Kidney epithelial cell (primary cell): Measurements from ENCODE around the gene KRT82. TPM values are rescaled to one million over a fixed set of nuclear protein-coding genes. Genes with fewer than 3 reads are reported as not detected.
"Not testable (repeated sequence)": the region's sequence is repeated elsewhere in the genome, so short reads cannot be mapped to it uniquely, and the experiment has no call there.

ENCODE experiments used
- DNase-seq: peaks from one replicate; pipeline ENCODE4 v3.0.0-alpha.2; 2010; ENCODE audit warnings: low read depth
- H3K27me3 ChIP-seq: 2 replicates; pipeline ENCODE4 v1.6.0; 2011; ENCODE audit warnings: low read length; ENCODE audit not compliant: control insufficient read depth, insufficient read depth
- H3K36me3 ChIP-seq: 2 replicates; pipeline ENCODE4 v1.5.1; 2011; ENCODE audit warnings: low read length; ENCODE audit not compliant: control insufficient read depth, insufficient read depth
- H3K4me3 ChIP-seq: 2 replicates; pipeline ENCODE4 v1.5.1; 2011; ENCODE audit warnings: low read depth, mild to moderate bottlenecking, control low read depth, low read length
- CTCF ChIP-seq: IDR thresholded peaks from 2 replicates; pipeline ENCODE4 v1.5.1; 2011; ENCODE audit warnings: mild to moderate bottlenecking, moderate library complexity, low read length, control low read depth, inconsistent platforms; ENCODE audit not compliant: insufficient read depth, poor library complexity, severe bottlenecking
- total RNA-seq: library from RNA; depleted of rRNA; stranded (reverse); fragments of >200 nt; gene quantifications from 2 replicates; pipeline ENCODE4 v1.2.3, GENCODE V29; 2015

KRT82 gene
- total RNA-seq: not detected in 2 replicates

- no peak for TF ChIP-seq CTCF
- H3K4me3 ChIP-seq: no peak within 1 kb of the TSS
- no peaks in the 10 kb centered on the region for H3K36me3 ChIP-seq
- no peak for DNase-seq
- H3K27me3 ChIP-seq: peaks cover 8% of the 10 kb centered on the region
Observed at GRCh38 chr12:52405922-52406385, at the start of gene KRT82. TSS of gene KRT82 (minus strand) at chr12:52406335. CDS start at chr12:52406277, 58 bp downstream.

- H3K27me3 ChIP-seq: no peaks in the 10 kb centered on the region
- no peak for DNase-seq
- TF ChIP-seq CTCF: no peak
Observed at GRCh38 chr12:52455821-52456220, 49.7 kb upstream of the KRT82 start.

GRCh38 chr12:52454411-52455201 lies 48.5 kb upstream of the KRT82 start:
- TF ChIP-seq CTCF: no peak
- H3K27me3 ChIP-seq: no peaks in the 10 kb centered on the region
- no peak for DNase-seq
- no peak overlapping the region for H3K4me3 ChIP-seq
- no peaks in the 10 kb centered on the region for H3K36me3 ChIP-seq

More at GRCh38 chr12:52455821-52456220, 49.7 kb upstream of the KRT82 start:
- no peaks in the 10 kb centered on the region for H3K36me3 ChIP-seq
- H3K4me3 ChIP-seq: no peak overlapping the region

GRCh38 chr12:52452101-52452500 lies 46.0 kb upstream of the KRT82 start, which contains the start of gene KRT6B:
TSS of gene KRT6B (minus strand) at chr12:52452146. CDS start at chr12:52452078, 68 bp downstream.
- no peak for TF ChIP-seq CTCF
- DNase-seq: no peak
- Histone ChIP-seq H3K36me3 (no peaks in the 10 kb centered on the region), H3K27me3 (no peaks in the 10 kb centered on the region), H3K4me3 (no peak within 1 kb of the TSS)

- no peak for TF ChIP-seq CTCF
- DNase-seq: no peak
- Histone ChIP-seq H3K36me3 (no peaks in the 10 kb centered on the region), H3K27me3 (no peaks in the 10 kb centered on the region), H3K4me3 (no peak overlapping the region)
Observed at GRCh38 chr12:52448228-52448627, 42.1 kb upstream of the KRT82 start.

GRCh38 chr12:52447196-52447595 lies 41.1 kb upstream of the KRT82 start:
- not testable (repeated sequence) for H3K4me3 ChIP-seq

More at GRCh38 chr12:52447196-52447595, 41.1 kb upstream of the KRT82 start:
- H3K27me3 ChIP-seq, DNase-seq, H3K36me3 ChIP-seq: not testable (repeated sequence)
